Endothelial cell of hepatic sinusoid (primary cell): Measurements from ENCODE around the gene ADGRG3.

ENCODE experiments used
- in situ Hi-C: cut with HindIII; loops from 2 replicates; pipeline ENCODE4 v1.10.0; 2017; ENCODE audit warnings: low sequenced_read_pairs

The ADGRG3 gene

DNA sequence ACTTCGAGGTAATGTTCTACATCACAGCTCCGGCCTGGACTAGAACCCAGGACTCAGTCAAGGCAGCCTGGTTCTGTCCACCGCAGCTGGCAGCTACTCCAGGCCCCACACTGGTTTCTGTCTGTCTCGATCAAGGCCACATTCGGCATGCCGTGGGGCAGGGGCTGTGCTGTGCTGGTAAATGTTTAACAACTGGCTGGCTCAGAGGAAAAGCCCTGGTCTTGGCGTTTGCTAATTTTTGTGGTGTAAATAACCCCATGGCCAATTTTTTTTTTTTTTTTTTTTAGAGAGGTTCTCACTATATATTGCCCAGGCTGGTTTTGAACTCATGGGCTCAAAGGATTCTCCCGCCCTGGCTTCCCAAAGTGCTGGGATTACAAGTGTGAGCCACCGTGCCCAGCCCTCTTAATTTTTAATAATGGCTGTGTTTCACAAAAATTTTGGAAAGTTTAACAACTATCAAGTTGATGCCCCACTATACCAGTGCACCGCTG lies 26.2 kb downstream of the ADGRG3 start:
- in situ Hi-C loops, result no loop called here

DNA sequence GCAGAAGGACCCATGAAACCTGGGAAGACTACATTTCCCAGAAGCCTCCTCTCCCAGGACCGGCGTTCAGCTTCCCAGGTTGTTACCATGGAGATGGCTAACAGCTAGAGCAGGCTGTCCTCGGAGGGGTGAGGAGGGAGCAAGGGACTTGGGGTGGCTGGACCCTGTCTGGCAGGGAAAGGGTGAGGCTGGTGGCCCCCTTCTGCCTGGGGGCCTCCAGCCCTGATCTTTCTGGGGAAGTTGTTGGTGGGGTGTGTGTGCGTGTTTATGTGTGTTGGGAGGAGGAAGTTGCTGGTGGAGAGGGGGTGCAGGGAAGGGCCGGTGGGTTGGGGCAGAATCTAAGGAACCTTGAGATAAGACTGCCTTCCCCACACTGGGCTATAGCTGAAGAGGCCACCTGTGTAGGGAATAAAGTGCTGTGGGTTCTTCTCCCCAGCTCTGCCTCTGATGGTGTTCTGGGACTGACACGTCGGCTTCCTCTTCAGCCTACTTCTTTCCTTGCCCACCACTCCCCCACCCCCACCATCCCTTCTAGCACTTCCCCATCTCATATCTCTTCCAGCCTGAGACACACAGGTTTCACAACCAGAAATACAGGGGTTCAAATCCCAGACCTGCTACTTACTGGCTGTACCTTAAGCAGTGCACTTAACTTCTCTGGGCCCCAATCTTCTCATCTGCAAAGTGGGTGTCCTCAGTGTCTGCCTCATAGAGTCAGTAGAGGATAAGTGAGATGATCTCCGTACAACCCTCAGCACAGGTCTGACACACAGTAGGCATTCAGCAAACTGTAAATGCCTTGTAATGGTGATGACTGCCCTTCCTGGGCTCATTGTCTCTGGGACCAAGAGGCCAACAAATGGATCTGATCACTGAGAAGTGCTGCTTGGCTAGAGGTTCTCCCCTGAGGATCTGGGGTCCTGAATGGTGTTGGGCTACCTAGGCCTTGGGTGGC lies 26.9 kb downstream of the ADGRG3 start, which contains the start of gene DRC7:
Gene DRC7 (plus strand): TSS at position 82 of the 955 bp plus-strand sequence. CDS start 3,144 bp downstream, outside the sequence.
- in situ Hi-C loops, result no loop called here

DNA sequence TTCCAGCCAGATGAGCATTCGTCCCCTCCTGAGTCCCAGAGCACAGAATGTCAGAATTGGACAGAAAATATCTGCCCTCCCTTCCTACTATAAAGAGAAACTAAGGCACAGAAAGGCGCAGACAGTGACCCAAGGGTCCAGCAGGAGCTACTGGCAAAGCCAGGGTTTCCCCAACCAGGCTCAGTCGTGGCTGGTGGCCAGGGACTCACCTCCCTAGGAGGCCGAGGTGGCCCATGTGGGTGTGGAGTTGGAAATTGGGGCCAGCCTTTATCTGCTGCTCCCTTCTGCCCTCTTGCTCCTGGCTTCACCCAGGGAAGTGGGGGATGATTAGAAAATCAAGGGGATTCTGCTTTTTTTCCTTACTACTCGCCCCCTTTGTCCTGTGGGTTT lies 27.6 kb downstream of the ADGRG3 start:
- in situ Hi-C loops, result no loop called here

GRCh38 chr16:57696240-57696639 lies 28.1 kb downstream of the ADGRG3 start:
- in situ Hi-C loops, result no loop called here

DNA sequence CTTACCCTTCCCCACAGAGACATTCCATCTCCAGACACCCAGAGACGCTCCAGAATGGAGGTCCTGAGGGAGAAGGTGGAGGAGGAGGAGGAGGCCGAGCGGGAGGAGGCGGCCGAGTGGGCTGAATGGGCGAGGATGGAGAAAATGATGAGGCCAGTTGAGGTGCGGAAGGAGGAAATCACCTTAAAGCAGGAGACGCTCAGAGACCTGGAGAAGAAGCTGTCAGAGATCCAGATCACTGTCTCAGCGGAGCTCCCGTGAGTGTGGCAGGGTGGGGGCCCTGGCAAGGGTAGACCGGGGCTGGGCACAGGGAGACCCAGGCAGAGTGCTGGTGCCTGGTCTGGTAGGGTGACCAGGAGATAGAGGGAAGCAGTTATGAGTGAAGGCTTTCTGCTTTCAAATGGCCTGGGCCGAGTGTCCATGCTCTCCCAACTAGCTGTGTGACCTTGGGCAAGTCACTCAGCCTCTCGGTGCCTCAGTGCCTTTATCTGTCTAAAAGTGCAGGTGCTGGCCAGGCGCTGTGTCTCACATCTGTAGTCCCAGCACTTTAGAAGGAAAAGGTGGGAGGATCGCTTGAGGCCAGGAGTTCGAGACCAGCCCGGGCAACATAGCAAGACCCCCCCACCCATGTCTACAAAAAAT lies 29.9 kb downstream of the ADGRG3 start:
- in situ Hi-C loops, result no loop called here

DNA sequence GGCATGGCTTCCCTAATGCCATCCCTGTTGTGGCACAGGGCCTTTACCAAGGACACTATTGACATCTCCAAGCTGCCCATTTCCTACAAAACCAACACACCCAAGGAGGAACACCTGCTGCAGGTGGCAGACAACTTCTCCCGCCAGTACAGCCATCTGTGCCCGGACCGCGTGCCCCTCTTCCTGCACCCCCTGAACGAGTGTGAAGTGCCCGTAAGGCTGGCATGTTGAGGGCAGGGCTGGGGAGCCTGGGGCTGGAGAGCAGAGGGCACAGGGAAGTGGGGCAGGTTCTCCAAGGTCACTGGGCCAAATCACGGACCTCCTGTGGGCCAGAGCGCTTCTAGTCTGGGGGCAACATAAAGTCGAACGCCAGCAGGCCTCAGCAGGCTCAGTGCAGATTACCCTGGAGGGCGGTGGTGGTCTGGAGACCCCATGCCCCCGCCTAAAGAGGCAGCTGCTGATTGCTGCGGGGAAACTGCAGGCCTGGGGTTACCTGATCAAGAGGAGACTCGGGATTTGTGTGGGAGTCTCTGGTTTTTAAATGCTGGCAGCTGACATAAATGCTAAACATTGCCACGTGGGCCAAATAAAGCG lies 30.8 kb downstream of the ADGRG3 start:
- in situ Hi-C loops, result no loop called here

- in situ Hi-C loops, result no loop called here
These were observed 31.4 kb downstream of the ADGRG3 start for GRCh38 chr16:57699481-57699880.

GRCh38 chr16:57699899-57700298 lies 31.8 kb downstream of the ADGRG3 start:
- in situ Hi-C loops, result loop anchor here (5.0 kb wide), 1 partner anchor 57 kb away; no protein-coding TSS in a partner anchor

- in situ Hi-C loops, result loop anchor here (5.0 kb wide), 1 partner anchor 56 kb away; no protein-coding TSS in a partner anchor
These were observed 32.9 kb downstream of the ADGRG3 start for GRCh38 chr16:57700781-57701551.

DNA sequence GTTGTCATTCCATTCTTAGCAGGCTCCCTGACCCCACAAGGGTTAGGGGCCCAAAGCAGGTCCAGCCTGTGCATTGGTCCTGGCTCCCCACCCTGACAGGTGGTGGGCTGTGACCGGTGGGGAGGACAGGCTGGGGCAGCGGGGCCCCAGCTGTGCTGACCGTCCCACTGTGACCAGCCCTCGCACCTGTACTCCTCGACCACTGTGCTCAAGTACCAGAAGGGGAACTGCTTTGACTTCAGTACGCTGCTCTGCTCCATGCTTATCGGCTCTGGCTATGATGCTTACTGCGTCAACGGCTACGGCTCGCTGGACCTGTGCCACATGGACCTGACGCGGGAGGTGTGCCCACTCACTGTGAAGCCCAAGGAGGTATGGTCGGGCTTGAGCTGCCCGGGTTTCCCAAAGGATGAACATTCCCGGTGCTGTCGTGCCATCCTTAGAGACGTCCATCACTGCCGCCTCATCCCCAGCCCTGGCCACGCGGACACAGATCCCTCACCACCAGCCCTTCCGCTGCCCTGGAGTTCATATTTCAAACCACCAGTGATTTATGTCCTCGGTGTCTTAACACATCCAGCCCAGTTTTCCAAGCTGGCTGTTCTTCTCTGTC lies 33.8 kb downstream of the ADGRG3 start:
- in situ Hi-C loops, result loop anchor here (5.0 kb wide), 1 partner anchor 55 kb away; no protein-coding TSS in a partner anchor

DNA sequence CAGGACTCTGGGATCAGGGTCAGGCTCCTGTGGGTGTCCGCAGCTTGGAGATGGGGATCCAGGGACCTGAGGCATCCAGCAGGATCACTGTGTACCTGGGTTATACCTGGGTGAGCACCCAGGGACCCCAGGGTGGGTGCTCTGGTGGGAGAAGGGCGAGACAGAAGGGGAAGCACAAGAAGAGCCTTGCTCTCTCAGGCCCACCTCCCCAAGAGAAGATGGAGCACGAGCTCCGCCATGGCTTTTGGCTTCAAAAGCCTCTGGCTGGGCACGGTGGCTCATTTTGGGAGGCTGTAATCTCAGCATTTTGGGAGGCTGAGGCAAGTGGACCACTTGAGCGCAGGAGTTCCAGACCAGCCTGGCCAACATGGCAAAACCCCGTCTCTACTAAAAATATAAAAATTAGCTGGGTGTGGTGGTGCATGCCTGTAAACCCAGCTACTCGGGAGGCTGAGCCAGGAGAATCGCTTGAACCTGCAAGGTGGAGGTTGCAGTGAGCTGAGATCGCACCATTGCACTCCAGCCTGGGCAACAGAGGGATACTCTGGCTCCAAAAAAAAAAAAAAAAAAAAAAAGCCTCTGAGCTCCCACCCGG lies 35.4 kb downstream of the ADGRG3 start:
- in situ Hi-C loops, result loop anchor here (5.0 kb wide), 1 partner anchor 54 kb away; no protein-coding TSS in a partner anchor

GRCh38 chr16:57704011-57704904 lies 36.2 kb downstream of the ADGRG3 start:
- in situ Hi-C loops, result loop anchor here (5.0 kb wide), 1 partner anchor 53 kb away; no protein-coding TSS in a partner anchor

- in situ Hi-C loops, result loop anchor here (5.0 kb wide), 1 partner anchor 52 kb away; no protein-coding TSS in a partner anchor
These were observed 37.1 kb downstream of the ADGRG3 start for GRCh38 chr16:57704905-57705852.

DNA sequence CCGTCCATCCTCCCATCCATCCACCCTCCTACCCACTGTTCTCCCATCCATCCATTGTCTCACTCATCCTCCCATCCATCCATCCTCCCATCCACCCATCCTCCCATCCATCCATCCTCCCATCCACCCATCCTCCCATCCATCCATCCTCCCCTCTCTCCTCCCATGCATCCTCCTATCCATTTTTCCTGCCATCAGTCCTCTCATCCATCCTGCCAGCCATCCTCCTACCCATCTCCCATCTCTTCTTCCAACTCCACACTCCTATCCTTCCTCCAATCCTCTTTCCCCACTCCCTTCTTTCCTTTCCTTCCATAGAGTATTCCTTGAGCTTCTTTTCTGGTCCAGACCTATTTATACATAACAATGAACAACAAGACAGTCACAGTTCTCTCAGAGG lies 38.6 kb downstream of the ADGRG3 start:
- in situ Hi-C loops, result no loop called here

GRCh38 chr16:57707331-57707730 lies 39.2 kb downstream of the ADGRG3 start:
- in situ Hi-C loops, result no loop called here

GRCh38 chr16:57708168-57708567 lies 40.1 kb downstream of the ADGRG3 start:
- in situ Hi-C loops, result no loop called here

GRCh38 chr16:57709663-57710062 lies 41.6 kb downstream of the ADGRG3 start:
- in situ Hi-C loops, result no loop called here
